HepG2 (cell line): ENCODE measurements around the gene PTPRC. TPM values are rescaled to one million over a fixed set of nuclear protein-coding genes. Genes with fewer than 3 reads are reported as not detected.

ENCODE experiments used
- ATAC-seq: fragments of 200-7000 bp; cut with Tn5 transposase; 3 replicates; pipeline ENCODE4 v1.9.1; 2020; ENCODE audit warnings: mild to moderate bottlenecking, moderate library complexity
- BruUV-seq: library from RNA; stranded (reverse); fragments of 400-500 nt; replicated peaks from 2 replicates; lab custom pipeline; 2021; lab: Mats Ljungman, UMichigan
- CTCF ChIA-PET: fragments of 300-600 bp; formaldehyde crosslinking; extraction: SDS; loops from one replicate; lab custom pipeline; 2021; ENCODE audit warnings: low total read pairs, inconsistent platforms, low intra/inter-chr PET ratio; lab: Yijun Ruan, JAX
- POLR2A ChIA-PET: fragments of 350-600 bp; sonication (Branson Sonifier 250); formaldehyde crosslinking; loops from one replicate; lab custom pipeline; 2020; ENCODE audit warnings: antibody characterized with exemption, inconsistent platforms; lab: Yijun Ruan, JAX
- DNase-seq: peaks from one replicate; pipeline ENCODE4 v3.0.0-alpha.2; 2015; ENCODE audit warnings: low spot score
- FAIRE-seq: peaks from 3 replicates; lab custom pipeline; 2011; peaks lifted over from hg19 to GRCh38; lab: Jason Lieb, UNC
- H2AFZ ChIP-seq: one replicate; pipeline ENCODE4 v1.6.1; 2011; ENCODE audit warnings: low read length, inconsistent platforms
- H3K27ac ChIP-seq: fragments of 300-600 bp; 3 replicates; pipeline ENCODE4 v1.8.0; 2011; ENCODE audit warnings: mixed run types, mild to moderate bottlenecking, mixed read lengths, low read length, inconsistent platforms; ENCODE audit not compliant: insufficient read depth; ENCODE audit errors: extremely low read length
- H3K27me3 ChIP-seq, 2 experiments: fragments of 200-600 bp in 1 of 2; 2 replicates in 1 of 2; 3 replicates in 1 of 2; pipeline versions ENCODE4 v1.6.0 to v1.8.0; 2011; ENCODE audit warnings: low read length in 2 of 2, mild to moderate bottlenecking in 2 of 2, moderate library complexity in 2 of 2, inconsistent platforms in 1 of 2; ENCODE audit not compliant: insufficient read depth in 2 of 2, control insufficient read depth in 1 of 2
- H3K36me3 ChIP-seq, 2 experiments: fragments of 200-600 bp in 1 of 2; replicated peaks in 1 of 2; 2 replicates in 1 of 2; 3 replicates in 1 of 2; pipeline versions ENCODE4 v1.5.1 to v1.8.0; 2011; ENCODE audit warnings: low read length in 2 of 2, inconsistent platforms in 1 of 2; ENCODE audit not compliant: insufficient read depth in 2 of 2, control insufficient read depth in 1 of 2
- H3K4me1 ChIP-seq: 2 replicates; pipeline ENCODE4 v1.5.1; 2012; ENCODE audit warnings: low read length, inconsistent platforms; ENCODE audit not compliant: insufficient read depth
- H3K4me2 ChIP-seq: 2 replicates; pipeline ENCODE4 v1.6.0; 2011; ENCODE audit warnings: low read depth, low read length, inconsistent platforms
- H3K4me3 ChIP-seq, 3 experiments: fragments of 200-600 bp in 1 of 3; sonication (generic), shearing (Covaris generic) in 1 of 3; replicated peaks in 1 of 3; 2 replicates each; pipeline ENCODE4 v1.5.1; 2011 to 2016; ENCODE audit warnings: low read length in 3 of 3, inconsistent platforms in 2 of 3, low read depth in 2 of 3, mild to moderate bottlenecking in 2 of 3, control low read depth in 1 of 3, mixed read lengths in 1 of 3; ENCODE audit not compliant: insufficient read depth in 1 of 3
- H3K79me2 ChIP-seq: one replicate; pipeline ENCODE4 v1.6.1; 2011; ENCODE audit warnings: low read length, inconsistent platforms; ENCODE audit not compliant: insufficient read depth
- H3K9ac ChIP-seq: 2 replicates; pipeline ENCODE4 v1.6.0; 2011; ENCODE audit warnings: mild to moderate bottlenecking, low read depth, low read length, inconsistent platforms; ENCODE audit not compliant: insufficient read depth
- H3K9me3 ChIP-seq: 2 replicates; pipeline ENCODE4 v1.5.1; 2012; ENCODE audit warnings: mild to moderate bottlenecking, low read length
- H4K20me1 ChIP-seq: 2 replicates; pipeline ENCODE4 v1.6.0; 2011; ENCODE audit warnings: inconsistent platforms, mild to moderate bottlenecking, low read length, moderate library complexity; ENCODE audit not compliant: insufficient read depth
- ARID4A ChIP-seq: sonication (generic); formaldehyde crosslinking; IDR thresholded peaks from 2 replicates; pipeline ENCODE4 v1.5.0; 2020; ENCODE audit warnings: mild to moderate bottlenecking, missing genetic modification reagents, borderline replicate concordance
- GTF2F1 ChIP-seq: fragments of 150-350 bp; IDR thresholded peaks from 2 replicates; pipeline ENCODE4 v1.6.1; 2014; ENCODE audit warnings: low read length
- HMGXB4 ChIP-seq, 2 experiments: sonication (generic) in 1 of 2; formaldehyde crosslinking in 1 of 2; IDR thresholded peaks; 2 replicates each; pipeline versions ENCODE4 v1.4.0 to v1.6.1; 2018 to 2020; ENCODE audit warnings: missing genetic modification reagents in 2 of 2, borderline replicate concordance in 1 of 2, low read depth in 1 of 2, mild to moderate bottlenecking in 1 of 2, missing biosample characterization in 1 of 2
- ISL2 ChIP-seq: sonication (generic); formaldehyde crosslinking; IDR thresholded peaks from 2 replicates; pipeline ENCODE4 v1.5.0; 2020; ENCODE audit warnings: missing genetic modification reagents
- KDM4B ChIP-seq: sonication (generic); formaldehyde crosslinking; IDR thresholded peaks from 2 replicates; pipeline ENCODE4 v1.4.0; 2020; ENCODE audit warnings: missing genetic modification reagents
- MAFG ChIP-seq: sonication (generic); formaldehyde crosslinking; IDR thresholded peaks from 2 replicates; pipeline ENCODE4 v1.5.1; 2020; ENCODE audit warnings: mild to moderate bottlenecking, missing genetic modification reagents
- PHF20 ChIP-seq: sonication (generic); formaldehyde crosslinking; IDR thresholded peaks from 2 replicates; pipeline ENCODE4 v1.5.0; 2020; ENCODE audit warnings: mild to moderate bottlenecking, missing genetic modification reagents
- RAD21 ChIP-seq: fragments of 450-650 bp; formaldehyde crosslinking; IDR thresholded peaks from 2 replicates; pipeline ENCODE4 v1.5.0; 2020; ENCODE audit warnings: mild to moderate bottlenecking
- REL ChIP-seq: sonication (generic); formaldehyde crosslinking; conservative IDR thresholded peaks from 2 replicates; pipeline ENCODE4 v1.8.0; 2022; ENCODE audit warnings: mild to moderate bottlenecking, missing genetic modification reagents, moderate library complexity
- TEF ChIP-seq: sonication (generic); formaldehyde crosslinking; IDR thresholded peaks from 2 replicates; pipeline ENCODE4 v1.5.0; 2020; ENCODE audit warnings: missing genetic modification reagents
- ZBED4 ChIP-seq: sonication (generic); formaldehyde crosslinking; IDR thresholded peaks from 2 replicates; pipeline ENCODE4 v1.4.0; 2020; ENCODE audit warnings: missing genetic modification reagents, borderline replicate concordance
- ZBTB1 ChIP-seq: sonication (generic); formaldehyde crosslinking; IDR thresholded peaks from 2 replicates; pipeline ENCODE4 v1.4.0; 2020; ENCODE audit warnings: missing genetic modification reagents, borderline replicate concordance
- ZNF768 ChIP-seq: sonication (generic); formaldehyde crosslinking; IDR thresholded peaks from 2 replicates; pipeline ENCODE4 v1.4.0; 2020; ENCODE audit warnings: missing genetic modification reagents
- ZSCAN29 ChIP-seq: sonication (generic); formaldehyde crosslinking; conservative IDR thresholded peaks from 2 replicates; pipeline ENCODE4 v1.4.0; 2020; ENCODE audit warnings: mild to moderate bottlenecking, missing genetic modification reagents
- WGBS: methylation state at CpG from one replicate; pipeline ENCODE4 v1.1.6; 2017; ENCODE audit warnings: low lambda C conversion rate; 5-methylcytosine and 5-hydroxymethylcytosine counted together
- in situ Hi-C: cut with HindIII; loops from 2 replicates; pipeline ENCODE4 v1.10.0; 2017; ENCODE audit warnings: low pct_unique_long_range_greater_than_20kb; ENCODE audit not compliant: extremely low pct_ligation_motif_present
- intact Hi-C: fragments of 100-400 bp; cut with micrococcal nuclease; formaldehyde crosslinking; loops from one replicate; pipeline ENCODE4 v1.10.0; 2022; ENCODE audit not compliant: unreplicated experiment
- polyA plus RNA-seq, 8 experiments: library from polyadenylated mRNA; depleted of rRNA in 3 of 8; stranded (reverse) in 7 of 8; unstranded in 1 of 8; fragments of >200 nt; fragmentation: Illumina TruSeq in 4 of 8; extraction: Trizol in 4 of 8; gene quantifications; 2 replicates each; pipeline versions ENCODE4 v1.2.1 to v1.2.3, GENCODE V29; 2011 to 2016; ENCODE audit warnings: low read depth in 4 of 8, missing spikeins in 1 of 8, mixed read lengths in 1 of 8; ENCODE audit not compliant: insufficient read depth in 1 of 8
- total RNA-seq, 5 experiments: library from RNA; depleted of rRNA; stranded (reverse); fragments of >200 nt; fragmentation: Illumina TruSeq; extraction: Trizol; gene quantifications; 2 replicates each; pipeline ENCODE4 v1.2.3, GENCODE V29; 2016; ENCODE audit warnings: low read depth in 1 of 5

The PTPRC gene
- total and polyA plus RNA-seq, 2 of the 13 experiments (the other 11 are each of a cell fraction or from before 2014, with no cell fraction given), result not detected

GRCh38 chr1:198763298-198763714 is 124.5 kb downstream of the PTPRC start:
- intact Hi-C loops (no loop called here), in situ Hi-C loops (loop anchor here (25.0 kb wide), 1 partner anchor 349 kb away; no protein-coding TSS in a partner anchor)
- Histone ChIP-seq H3K79me2 (no peaks in the 10 kb centered on the region), H3K9ac (no peak overlapping the region), H3K27ac (no peak overlapping the region), H3K4me2 (no peak overlapping the region), H4K20me1 (no peaks in the 10 kb centered on the region), H3K27me3 (no peaks in the 10 kb centered on the region; a peak in 1 of 5 replicates), H2AFZ (no peak overlapping the region), H3K36me3 (no peaks in the 10 kb centered on the region), H3K4me3 (no peak overlapping the region), H3K9me3 (no peaks in the 10 kb centered on the region), H3K4me1 (no peaks in the 10 kb centered on the region)
- TF ChIP-seq REL (CRISPR knock-in tag) (no peak), PHF20 (CRISPR knock-in tag) (no peak), ZSCAN29 (CRISPR knock-in tag) (no peak), ISL2 (no peak), ZBTB1 (CRISPR knock-in tag) (no peak), HMGXB4 (CRISPR knock-in tag; IDR thresholded peaks at IDR 0.05; ENCODE audit: borderline replicate concordance in 1 of 2, low read depth in 1 of 2) (no peak), ARID4A (CRISPR knock-in tag) (no peak), RAD21 (CRISPR knock-in tag) (no peak), GTF2F1 (no peak), MAFG (no peak), ZNF768 (CRISPR knock-in tag) (no peak), ZBED4 (CRISPR knock-in tag) (no peak), KDM4B (no peak), TEF (CRISPR knock-in tag) (no peak)
- ChIA-PET CTCF (no interaction called here), POLR2A (no interaction called here)
- WGBS, result 7% methylated on average over 1 of the region's 1 CpG
- no peak for FAIRE-seq
- BruUV-seq, result no TSS peak
- no peak for DNase-seq
- ATAC-seq, result no peak
